Ishikawa (cell line): ENCODE data around the gene RSRC2.

Source experiments
- CEBPB ChIP-seq: IDR thresholded peaks from 2 replicates; pipeline ENCODE4 v1.6.1; 2012
- CREB1 ChIP-seq: IDR thresholded peaks from 2 replicates; pipeline ENCODE4 v1.6.1; 2012; ENCODE audit warnings: low read depth
- EGR1 ChIP-seq: IDR thresholded peaks from 2 replicates; pipeline ENCODE4 v1.6.1; 2012
- EP300 ChIP-seq: IDR thresholded peaks from 2 replicates; pipeline ENCODE4 v1.6.1; 2012; ENCODE audit warnings: borderline replicate concordance
- NFIC ChIP-seq: IDR thresholded peaks from 2 replicates; pipeline ENCODE4 v1.6.1; 2012
- RAD21 ChIP-seq: IDR thresholded peaks from 2 replicates; pipeline ENCODE4 v1.6.1; 2012; ENCODE audit warnings: low read depth
- TAF1 ChIP-seq: IDR thresholded peaks from 2 replicates; pipeline ENCODE4 v1.6.1; 2012; ENCODE audit warnings: low read depth, mild to moderate bottlenecking
- TCF12 ChIP-seq: IDR thresholded peaks from 2 replicates; pipeline ENCODE4 v1.6.1; 2012; ENCODE audit warnings: low read depth
- TEAD4 ChIP-seq: IDR thresholded peaks from 2 replicates; pipeline ENCODE4 v1.6.1; 2012
- ZBTB7A ChIP-seq: IDR thresholded peaks from 2 replicates; pipeline ENCODE4 v1.6.1; 2012; ENCODE audit warnings: low read depth
- TF ChIP-seq, protein P1 (sequence below): IDR thresholded peaks from 2 replicates; pipeline ENCODE4 v1.6.1; 2012
- TF ChIP-seq, protein P2 (sequence below): IDR thresholded peaks from 2 replicates; pipeline ENCODE4 v1.6.1; 2012
- TF ChIP-seq, protein P3 (sequence below): IDR thresholded peaks from 2 replicates; pipeline ENCODE4 v1.6.1; 2012; ENCODE audit warnings: low read depth, mild to moderate bottlenecking

RSRC2 gene

DNA sequence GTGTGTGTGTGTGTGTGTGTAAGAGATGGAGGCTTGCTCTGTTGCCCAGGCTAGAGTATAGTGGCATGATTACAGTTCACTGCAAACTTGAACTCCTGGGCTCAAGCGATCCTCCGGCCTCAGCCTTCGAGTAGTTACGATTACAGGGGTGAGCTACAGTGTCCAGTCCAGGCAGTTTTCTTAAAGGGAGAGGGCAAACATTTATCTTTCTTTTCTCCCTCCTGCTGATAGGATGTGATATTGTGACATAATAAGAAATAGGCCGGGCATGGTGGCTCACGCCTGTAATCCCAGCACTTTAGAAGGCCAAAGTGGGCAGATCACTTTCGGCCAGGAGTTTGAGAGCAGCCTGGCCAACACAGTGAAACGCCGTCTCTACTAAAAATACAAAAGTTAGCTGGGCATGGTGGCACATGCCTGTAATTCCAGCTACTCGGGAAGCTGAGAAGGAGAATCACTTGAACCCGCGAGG is 72.5 kb downstream of the RSRC2 start:
- TF ChIP-seq TAF1 (no peak), NFIC (no peak), CREB1 (no peak), TEAD4 (no peak), RAD21 (no peak), EGR1 (no peak), EP300 (no peak), CEBPB (no peak), ZBTB7A (no peak), TCF12 (no peak)
- TF ChIP-seq, protein P1, sequence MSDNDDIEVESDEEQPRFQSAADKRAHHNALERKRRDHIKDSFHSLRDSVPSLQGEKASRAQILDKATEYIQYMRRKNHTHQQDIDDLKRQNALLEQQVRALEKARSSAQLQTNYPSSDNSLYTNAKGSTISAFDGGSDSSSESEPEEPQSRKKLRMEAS = no peak
- TF ChIP-seq, protein P2, sequence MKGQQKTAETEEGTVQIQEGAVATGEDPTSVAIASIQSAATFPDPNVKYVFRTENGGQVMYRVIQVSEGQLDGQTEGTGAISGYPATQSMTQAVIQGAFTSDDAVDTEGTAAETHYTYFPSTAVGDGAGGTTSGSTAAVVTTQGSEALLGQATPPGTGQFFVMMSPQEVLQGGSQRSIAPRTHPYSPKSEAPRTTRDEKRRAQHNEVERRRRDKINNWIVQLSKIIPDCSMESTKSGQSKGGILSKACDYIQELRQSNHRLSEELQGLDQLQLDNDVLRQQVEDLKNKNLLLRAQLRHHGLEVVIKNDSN = no peak
- TF ChIP-seq, protein P3, sequence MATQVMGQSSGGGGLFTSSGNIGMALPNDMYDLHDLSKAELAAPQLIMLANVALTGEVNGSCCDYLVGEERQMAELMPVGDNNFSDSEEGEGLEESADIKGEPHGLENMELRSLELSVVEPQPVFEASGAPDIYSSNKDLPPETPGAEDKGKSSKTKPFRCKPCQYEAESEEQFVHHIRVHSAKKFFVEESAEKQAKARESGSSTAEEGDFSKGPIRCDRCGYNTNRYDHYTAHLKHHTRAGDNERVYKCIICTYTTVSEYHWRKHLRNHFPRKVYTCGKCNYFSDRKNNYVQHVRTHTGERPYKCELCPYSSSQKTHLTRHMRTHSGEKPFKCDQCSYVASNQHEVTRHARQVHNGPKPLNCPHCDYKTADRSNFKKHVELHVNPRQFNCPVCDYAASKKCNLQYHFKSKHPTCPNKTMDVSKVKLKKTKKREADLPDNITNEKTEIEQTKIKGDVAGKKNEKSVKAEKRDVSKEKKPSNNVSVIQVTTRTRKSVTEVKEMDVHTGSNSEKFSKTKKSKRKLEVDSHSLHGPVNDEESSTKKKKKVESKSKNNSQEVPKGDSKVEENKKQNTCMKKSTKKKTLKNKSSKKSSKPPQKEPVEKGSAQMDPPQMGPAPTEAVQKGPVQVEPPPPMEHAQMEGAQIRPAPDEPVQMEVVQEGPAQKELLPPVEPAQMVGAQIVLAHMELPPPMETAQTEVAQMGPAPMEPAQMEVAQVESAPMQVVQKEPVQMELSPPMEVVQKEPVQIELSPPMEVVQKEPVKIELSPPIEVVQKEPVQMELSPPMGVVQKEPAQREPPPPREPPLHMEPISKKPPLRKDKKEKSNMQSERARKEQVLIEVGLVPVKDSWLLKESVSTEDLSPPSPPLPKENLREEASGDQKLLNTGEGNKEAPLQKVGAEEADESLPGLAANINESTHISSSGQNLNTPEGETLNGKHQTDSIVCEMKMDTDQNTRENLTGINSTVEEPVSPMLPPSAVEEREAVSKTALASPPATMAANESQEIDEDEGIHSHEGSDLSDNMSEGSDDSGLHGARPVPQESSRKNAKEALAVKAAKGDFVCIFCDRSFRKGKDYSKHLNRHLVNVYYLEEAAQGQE = no peak
